Hematopoietic multipotent progenitor cell treated with erythropoietin and hydrocortisone succinate and interleukin-3 and kit ligand, for 8 days (in vitro differentiated cells): ENCODE measurements around the gene RASGRF2.
"Not testable (repeated sequence)": the region's sequence is repeated elsewhere in the genome, so short reads cannot be mapped to it uniquely, and the experiment has no call there.

Experiments
- DNase-seq: peaks from one replicate; pipeline ENCODE4 v3.0.0-alpha.2; 2015

The RASGRF2 gene

GRCh38 chr5:81247441-81247972, 287.3 kb downstream of the RASGRF2 start:
- no peak for DNase-seq

- no peak for DNase-seq
These were observed 289.1 kb downstream of the RASGRF2 start for GRCh38 chr5:81249240-81249639.

DNA sequence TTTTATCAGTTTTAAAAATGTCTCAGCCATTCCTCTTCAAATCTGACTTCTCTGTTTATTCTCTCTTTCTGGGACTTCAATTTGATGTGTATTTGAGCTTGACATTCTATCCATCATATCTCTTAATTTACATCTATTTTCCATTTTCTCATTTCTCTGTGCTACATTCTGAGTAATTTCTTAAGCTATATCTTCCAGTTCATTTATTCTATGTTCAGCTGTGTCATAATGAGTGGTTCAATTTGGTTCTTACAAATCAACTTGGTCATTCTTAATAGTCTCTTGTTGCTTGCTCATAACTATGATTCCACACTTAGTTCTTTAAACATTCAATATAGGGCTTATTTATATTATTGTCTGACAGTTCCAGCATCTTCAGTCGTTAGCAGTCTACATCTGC, 289.8 kb downstream of the RASGRF2 start:
- DNase-seq, result no peak

- DNase-seq, result no peak
These were observed 291.8 kb downstream of the RASGRF2 start for GRCh38 chr5:81251922-81252321.

- DNase-seq, result no peak
These were observed 292.7 kb downstream of the RASGRF2 start for GRCh38 chr5:81252904-81253303.

- DNase-seq, result no peak
These were observed 293.7 kb downstream of the RASGRF2 start for GRCh38 chr5:81253875-81254274.

DNA sequence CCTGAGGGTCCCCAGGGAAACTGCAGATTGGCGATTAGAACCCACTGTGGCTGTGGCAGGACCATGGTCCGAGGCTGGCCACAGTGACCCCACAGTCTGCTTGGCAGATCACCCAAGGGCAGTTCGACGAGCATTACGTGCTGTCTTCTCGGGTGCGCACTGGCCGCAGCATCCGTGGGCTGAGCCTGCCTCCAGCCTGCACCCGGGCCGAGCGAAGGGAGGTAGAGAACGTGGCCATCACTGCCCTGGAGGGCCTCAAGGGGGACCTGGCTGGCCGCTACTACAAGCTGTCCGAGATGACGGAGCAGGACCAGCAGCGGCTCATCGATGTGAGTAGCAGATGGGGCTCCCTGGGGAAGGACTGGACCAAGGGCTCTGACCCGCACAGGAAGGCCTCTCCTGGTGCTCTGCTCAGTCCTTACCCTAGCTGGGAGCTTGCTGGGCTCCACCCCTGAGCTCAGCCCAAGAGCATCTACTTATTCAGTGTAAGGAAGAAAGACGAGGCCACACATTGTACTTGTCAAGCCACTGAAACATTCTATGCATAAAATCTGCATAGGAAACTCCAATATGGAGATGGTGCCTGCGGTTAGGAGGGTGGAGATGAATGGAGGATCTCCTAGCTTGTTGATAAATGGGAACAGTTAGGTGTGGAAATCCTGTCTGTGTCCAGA, 294.9 kb downstream of the RASGRF2 start:
- DNase-seq, result no peak

- no peak for DNase-seq
These were observed 296.6 kb downstream of the RASGRF2 start for GRCh38 chr5:81256766-81257165.

GRCh38 chr5:81262796-81263195, 302.6 kb downstream of the RASGRF2 start:
- not testable (repeated sequence) for DNase-seq

DNA sequence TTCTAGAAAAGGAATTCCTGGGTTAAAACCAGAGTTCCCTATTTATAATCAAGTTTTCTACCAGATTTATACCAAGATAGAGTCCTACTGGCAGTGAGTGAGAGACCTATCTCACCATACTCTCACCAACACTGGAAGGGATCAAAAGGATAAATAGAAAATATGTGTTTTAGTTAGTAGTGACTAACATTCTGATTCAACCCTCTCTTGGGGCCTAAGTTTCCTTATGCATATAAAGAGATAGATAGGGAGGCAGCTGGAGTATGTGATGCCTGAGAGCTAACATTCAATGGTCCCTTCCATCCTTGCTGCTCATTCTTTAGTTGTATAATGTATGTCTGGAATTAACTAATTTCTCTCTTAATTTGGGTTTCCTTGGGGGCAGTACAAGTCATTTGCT, 304.9 kb downstream of the RASGRF2 start:
- no peak for DNase-seq

DNA sequence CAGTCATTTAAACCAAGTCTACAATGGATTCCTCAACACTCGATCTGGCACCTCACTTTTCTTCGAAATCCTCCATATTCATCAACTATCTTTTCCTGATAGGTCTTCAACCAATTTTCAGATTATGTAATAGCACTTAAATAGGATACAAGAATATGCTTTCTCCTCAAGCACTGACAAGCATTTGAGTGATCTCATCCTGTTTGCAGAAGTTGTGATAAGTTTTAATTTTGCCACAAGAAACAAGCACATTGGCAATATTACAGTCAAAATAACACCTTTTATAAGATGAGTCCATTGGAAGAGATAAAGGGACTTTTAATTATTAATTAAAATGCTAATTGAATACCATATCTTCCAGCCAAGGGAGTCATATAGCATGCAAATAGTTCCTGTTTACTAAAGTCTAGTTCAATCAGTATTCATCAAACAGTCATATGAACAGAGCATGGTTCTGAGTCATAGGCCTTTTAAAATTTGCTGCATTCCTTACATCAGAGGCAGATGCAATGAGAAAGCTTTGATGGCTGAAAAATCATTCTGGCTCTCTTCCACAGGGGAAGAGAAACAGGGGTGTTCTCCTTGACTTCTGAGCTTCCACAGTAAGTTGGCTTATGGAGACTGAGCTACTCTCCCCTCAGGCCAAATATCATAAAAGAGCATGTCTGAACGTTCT, 308.5 kb downstream of the RASGRF2 start:
- no peak for DNase-seq

- DNase-seq, result no peak
These were observed 309.7 kb downstream of the RASGRF2 start for GRCh38 chr5:81269751-81270393.

GRCh38 chr5:81270394-81271027, 310.3 kb downstream of the RASGRF2 start:
- peak; percentile 38 for DNase-seq
